ENCODE results near the gene MRGPRD.
"Not testable (repeated sequence)": the region's sequence is repeated elsewhere in the genome, so short reads cannot be mapped to it uniquely, and the experiment has no call there.

Gene MRGPRD

DNA sequence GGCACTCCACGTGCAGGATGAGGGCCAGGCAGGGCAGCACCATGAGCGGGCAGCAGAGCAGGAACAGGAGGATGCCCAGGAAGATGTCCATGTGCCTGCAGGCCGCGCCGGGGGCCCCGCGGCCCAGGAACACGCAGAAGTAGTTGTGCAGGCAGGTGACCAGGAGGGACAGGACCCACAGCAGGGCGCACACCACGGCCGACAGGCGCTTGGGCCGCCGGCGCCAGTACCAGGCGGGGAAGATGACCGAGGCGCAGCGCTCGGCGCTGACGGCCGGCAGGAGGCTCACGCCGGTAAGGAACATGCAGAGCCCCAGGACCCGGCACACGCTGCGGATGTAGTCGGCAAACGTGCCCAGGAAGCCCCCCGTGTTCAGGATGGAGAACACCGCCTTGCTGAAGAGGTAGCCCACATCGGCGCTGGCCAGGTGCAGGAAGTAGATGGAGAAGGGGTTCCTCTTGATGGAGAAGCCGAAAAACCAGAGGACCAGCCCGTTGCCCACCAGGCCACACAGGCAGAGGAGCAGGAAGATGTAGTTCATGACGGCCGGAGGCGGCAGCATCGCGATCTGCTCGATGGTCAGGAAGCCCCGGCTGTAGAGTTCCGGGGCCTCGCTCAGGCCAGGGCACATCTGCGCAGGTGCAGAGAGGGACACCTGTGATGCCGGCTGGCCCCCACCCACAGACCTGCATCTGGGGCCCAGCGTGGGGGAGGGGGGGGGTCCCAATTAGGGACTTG lies 25.0 kb upstream of the MRGPRD start:
- no peak for DNase-seq

DNA sequence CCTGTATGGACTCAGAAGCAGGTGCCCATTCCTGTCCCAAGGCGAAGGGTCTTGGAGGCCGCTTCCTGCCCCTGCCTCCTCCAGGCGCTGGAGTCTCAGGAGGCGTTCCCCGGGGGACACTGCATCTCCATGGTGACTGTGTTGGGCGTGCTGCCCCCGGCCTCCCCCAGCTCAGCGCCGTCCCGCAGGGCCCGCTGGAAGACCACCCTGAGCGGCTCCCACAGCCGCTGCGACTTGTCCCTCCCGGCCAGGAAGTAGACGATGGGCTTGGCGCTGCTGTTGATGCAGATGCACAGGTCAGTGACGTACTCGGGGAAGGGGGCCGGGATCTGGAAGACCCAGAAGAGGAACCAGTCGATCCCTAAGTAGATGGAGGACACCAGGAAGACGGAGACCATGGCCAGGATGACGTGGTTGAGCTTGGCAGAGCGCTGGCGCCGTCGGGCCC lies 24.4 kb upstream of the MRGPRD start:
- no peak for DNase-seq

DNA sequence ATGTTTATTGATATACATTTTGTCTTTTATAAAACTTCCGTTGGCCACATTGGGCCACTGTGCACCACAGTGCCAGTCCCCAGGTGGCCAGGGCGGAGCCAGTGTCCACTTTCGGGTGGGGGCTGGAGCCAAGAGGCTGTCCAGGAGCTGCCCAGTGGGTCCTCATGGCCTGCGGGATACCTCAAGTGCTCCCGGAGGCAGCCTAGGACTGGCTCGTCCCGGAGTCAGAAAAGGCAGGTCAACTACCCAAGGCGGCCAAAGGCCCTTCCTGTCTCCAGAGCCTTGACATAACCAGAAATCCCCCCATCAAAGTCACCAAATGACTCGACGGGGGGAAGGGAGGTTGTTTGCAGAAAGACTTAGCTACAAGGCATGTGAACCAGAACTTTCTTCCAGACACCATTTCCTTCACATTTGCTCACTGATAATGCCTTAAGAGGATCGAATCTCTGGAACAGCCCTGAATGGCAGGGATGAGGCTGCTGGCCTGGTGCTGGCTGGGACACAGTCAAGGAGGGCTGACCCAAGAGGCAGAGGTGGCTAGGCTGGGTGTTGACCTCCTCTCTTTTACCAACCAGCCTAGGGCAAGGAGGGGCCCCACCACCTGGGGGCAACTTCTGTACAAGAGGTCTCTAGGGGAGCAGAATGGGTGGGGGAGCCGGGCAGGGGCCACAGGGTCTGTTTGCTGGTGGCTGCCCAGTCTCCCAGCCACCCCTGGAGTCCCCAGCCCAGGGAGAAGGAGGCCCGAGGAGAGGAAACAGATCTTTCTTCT lies 23.8 kb upstream of the MRGPRD start:
- no peak for DNase-seq

DNA sequence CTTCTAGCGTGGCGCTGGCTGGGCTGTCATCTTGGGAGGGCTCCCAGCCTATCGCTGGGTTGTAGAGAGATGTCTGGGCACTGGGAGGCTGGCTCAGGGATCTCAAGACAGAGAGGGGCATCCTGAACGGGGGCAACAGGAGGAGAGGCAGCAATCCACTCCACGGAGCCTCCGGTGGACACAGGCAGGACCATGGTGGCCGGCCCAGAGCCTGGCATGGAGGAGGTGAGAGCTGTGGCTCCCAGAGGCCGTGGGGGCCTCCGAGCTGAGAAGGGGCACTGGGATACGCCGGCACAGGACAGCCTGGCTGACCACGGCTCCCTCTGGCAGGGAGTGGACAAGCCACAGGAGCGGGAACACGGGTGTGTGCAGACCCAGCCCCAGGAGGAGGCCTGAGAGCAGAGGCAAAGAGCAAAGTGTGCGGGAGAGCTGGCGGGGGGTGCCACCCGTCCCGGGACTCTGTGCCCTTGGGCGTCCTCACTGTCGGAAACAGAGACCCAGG lies 23.1 kb upstream of the MRGPRD start:
- no peak for DNase-seq

DNA sequence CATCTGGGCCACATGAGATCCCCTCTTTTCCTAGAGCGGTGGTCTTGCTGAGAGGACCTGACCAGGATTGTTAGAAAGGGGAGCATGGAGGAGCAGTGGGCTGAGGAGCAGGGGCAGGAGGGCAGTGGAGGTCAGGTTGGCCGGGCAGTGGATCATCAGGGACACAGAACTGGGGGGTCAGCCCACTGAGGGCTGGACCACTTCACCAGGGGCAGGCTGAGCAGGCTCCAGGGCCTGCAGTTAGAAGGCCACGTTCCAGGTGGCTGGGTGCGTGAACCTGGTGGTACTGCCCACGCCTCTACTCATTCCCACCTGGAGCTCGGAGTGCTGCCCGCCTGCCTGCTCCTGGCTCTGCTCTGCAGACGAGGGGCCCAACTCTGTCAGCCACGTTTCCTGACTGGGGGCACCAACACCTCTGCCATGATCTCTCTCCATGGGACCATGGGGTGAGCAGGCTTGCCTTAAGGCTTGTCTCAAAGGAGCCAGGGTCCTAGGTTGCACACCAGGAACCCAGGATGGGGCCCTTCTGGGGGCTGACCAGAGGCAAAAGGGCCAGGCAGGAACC lies 22.6 kb upstream of the MRGPRD start:
- DNase-seq, result no peak

DNA sequence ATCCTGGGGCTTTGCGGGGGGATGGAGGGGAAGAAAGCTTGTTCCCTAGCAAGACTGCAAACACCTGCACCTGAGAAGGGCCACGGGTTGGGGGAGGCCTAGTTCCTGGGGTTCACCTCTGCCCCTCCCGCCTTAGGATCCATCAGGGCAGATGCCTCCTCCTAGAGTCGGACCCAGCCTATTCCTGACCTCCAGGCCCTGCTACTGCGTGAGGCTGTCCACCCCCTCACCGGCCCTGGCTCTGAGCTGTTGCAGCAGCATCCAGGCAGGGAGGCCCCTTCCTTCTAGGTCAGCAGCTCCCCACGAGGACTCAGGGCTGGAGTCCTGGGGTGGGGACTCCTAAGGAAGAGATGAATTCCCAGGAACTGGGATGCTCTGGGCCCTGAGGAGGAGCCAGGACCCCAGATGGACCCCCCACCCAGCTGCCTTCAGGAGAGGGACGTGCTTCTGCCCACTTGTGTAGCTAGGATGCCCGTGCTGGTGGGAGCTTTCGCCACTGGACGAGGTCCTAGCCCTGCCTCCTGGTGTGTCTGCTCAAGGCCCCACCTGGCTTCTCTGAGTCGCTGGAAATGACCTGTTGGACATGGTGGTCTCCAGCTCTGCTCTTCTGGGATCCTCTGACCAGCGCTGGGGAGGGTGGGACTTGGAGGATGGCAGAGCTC lies 21.9 kb upstream of the MRGPRD start:
- no peak for DNase-seq

DNA sequence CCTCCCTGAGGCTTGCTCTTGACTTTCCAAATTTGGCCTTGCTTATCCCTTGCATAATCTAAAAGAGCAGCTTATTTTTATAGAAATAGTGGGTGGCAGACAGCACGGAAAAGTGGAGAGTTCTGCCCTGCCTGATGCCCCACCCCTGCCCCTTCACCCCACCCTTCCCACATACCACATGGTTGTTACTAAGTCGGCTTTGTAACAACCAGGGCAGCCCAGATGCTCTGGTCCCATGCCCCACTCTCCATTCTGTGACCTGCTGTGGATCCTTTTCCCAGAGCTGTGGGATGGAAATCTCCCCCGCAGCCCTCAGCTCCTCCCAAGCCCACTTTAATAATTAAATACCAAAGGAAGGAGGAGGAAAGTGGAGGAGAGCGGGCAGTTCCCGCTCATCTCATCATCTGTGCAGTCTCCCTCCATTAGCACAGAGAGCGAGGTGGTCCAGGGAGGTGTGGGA lies 21.4 kb upstream of the MRGPRD start:
- DNase-seq, result no peak

DNA sequence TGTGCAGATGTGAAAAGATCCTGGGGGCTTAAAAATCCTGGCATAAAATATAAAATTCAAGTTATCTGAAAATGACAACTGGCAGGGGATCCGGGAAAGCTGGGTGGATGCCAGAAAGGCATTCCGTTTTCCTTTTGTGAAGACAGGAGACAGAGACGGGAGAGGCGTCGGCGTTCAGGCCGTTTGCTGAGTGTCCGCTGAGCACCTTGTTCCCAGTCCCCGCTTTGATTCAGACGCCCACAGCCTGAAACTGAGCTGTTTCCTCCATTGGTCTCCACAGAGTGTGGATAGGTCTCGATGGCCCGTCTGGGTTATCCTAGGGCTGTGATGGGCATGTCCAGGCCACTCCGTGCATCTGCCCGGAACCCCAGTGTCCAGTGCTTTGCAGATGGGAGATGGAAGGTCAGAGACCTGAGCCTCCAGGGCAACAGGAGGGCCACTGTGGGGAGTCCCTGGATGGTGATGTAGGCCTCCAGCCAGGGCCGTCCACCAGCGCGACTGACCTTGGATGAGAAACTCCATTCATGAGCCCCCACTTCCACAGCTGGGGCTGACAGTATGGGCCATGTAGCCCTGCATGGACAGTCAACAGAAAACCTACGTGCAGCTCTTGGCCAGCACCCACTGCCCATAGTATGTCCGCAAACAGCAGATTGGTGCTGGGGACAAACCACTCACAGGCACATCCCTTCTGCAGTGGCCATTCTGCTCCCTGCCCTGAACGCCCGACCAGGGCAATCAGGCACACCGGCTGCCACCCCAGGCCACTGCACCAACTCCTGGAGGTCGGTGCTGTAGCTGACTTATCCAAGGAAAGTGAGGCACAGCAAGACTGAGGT lies 20.7 kb upstream of the MRGPRD start:
- DNase-seq, result no peak

DNA sequence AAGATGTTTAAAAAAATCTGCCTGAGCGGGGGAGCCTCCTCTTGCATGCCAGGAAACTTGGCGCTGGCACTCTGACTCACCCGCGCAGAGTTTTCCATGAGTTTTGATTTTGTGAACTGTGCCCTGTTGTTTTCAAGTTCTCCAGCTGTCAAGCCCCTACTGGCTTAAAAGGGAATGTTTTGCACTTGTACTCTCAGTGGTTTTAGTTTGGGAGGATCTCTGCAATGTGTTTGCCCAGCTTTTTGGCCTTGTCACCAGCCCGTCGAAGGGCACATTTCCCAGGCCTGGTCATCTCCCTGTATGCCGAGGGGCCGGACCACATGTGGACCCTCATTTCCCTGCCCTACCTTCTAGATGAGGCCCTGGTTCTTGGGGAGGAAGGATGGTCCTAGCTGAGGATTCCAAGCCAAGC lies 20.1 kb upstream of the MRGPRD start:
- DNase-seq, result no peak

DNA sequence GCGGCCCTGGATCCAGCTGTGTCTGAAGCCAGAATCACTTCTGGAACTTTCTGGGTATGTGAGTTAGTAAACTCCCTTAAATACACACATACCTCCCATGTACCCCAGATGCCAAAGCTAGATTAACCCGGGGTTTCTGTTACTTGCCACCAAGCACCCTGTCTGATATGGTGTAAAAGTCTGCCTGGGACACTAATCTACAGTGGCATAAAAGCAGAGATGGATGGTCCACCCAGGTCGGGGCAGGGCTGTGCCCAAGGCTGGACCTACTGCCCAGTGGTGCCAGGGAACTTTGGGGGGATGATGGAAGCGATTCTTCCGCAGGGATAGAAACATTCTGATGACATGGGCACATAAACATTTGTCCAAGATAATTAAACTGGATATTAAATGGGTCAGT lies 19.6 kb upstream of the MRGPRD start:
- no peak for DNase-seq

DNA sequence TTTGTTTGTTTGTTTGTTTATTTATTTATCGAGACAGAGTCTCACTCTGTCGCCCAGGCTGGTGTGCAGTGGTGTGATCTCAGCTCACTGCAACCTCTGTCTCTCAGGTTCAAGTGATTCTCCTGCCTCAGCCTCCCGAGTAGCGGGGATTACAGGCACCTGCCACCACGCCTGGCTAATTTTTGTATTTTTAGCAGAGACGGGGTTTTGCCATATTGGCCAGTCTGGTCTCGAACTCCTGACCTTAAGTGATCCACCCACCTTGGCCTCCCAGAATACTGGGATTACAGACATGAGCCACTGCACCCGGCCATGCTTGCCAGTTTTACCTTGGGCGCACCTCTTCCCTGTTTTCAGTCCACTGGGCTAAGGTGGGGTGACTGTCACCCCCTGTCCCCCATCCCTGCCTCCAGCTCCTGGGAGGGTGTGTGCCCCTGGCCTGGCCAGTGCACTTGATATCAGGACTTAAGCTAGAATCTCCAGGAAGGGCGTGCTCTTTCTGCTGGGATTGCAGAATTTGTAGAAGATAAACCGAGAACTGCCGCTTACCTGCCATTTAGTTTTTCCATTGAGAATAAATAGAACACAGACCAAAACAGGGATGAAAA lies 19.1 kb upstream of the MRGPRD start:
- not testable (repeated sequence) for DNase-seq

DNA sequence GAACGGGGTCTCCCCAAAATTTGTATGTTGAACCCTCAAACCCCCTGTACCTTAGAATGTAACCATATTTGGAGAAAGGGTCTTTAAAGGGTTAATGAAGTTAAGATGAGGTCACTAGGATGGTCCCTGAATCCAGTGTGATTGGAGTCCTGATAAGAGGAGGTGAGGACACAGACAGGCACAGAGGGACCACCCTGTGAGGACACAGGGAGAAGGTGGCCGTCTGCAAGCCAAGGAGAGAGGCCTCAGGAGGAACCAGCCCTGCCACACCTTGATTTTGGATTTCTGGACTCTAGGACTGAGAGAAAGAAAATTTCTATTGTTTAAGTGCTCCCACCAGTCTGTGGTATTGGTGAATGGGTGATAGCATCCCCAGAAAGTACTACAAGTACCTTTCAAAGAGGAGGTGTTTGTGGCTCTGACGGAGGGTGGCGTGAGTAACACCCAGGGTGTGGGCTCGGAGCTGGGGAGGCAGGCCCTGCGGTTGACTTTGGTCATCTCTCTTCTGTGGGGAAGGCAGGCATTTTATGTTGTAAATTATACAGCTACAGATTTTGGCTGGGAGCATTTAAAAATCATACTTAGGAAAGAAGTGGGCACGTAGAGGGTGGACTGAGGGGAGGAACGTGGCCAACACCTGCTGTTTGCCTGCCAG lies 18.4 kb upstream of the MRGPRD start:
- no peak for DNase-seq

DNA sequence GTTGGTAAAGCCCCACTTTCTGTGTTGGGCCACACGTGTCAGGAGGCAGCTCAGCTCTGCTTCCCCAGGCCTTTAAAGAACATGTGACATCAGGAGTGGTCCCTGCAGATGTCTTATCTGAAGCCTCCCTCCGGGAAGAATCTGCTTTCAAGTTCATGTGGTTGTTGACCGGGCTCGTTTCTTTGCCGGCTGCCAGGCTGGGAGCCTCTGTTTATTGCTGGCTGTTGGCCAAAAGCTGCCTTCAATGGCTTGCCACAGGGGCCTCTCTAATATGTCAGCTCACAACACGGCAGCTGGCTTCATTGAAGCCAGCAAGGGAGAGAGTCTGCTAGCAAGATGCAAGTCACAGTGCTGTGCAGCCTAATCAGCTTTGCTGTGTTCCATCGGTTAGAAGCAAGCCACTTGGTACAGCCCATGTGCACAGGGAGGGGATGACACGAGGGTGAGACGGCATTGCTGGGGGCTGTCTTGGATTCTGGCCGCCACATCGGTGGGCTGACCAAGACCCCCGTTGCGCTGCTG lies 17.7 kb upstream of the MRGPRD start:
- DNase-seq, result peak in 1 of 5 experiments; percentile 9

DNA sequence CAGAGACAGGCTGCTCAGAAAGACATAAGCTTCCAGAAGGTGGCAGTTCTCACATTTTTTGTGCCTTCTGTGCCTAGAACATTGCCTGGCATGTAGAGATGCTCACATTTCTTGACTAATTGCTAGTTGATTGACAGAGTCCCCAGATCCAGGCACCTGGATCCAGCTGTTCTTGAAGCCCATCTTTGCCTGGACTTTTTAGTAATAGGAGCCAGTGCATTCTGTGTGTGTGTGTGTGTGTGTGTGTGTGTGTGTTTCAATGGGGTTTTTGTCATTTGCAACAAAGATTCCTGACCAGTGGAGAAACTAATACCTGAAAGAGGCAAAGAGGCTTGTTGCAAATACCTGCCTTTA lies 17.2 kb upstream of the MRGPRD start:
- DNase-seq, result no peak

DNA sequence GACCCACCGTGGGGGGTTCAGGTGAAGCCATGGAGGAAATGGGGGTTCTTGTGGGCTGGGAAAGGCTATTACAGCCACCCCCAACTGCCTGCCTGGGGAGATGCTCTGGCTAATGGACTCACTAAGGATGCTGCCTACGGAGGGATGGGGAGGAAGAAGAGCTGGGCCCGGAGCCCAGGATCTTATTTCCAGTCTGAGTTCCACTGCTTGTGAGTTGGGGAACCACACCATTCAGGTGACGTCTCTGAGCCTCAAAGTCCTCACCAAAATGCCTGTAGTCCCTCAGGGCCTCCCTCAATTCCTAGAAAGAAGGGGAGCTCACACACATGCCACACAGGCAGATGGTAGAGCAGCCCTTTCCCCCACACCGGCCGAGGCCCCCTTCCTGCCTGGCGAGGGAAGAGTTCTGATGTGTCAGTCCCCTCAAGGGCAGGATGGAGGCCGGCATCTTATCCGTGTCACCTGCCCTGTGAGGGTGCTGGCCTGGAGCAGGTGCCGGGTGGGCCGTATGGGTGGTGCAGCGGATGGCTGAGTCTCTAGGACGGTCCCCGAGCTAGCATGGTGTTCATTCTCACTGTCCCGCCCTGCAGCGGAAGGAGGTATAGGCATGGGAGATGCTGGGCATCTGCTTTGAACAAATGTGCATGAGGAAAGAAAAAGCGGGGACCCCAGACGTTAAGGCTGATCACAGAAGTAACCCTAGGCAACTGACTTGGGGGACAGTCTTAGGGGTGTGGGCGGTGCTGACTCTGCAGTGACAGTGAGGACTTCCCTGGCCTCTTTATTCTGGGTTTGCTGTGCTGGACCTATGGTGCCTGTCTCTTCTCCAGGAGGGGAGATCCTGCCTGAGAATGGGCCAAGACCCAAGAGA lies 16.6 kb upstream of the MRGPRD start:
- no peak for DNase-seq

DNA sequence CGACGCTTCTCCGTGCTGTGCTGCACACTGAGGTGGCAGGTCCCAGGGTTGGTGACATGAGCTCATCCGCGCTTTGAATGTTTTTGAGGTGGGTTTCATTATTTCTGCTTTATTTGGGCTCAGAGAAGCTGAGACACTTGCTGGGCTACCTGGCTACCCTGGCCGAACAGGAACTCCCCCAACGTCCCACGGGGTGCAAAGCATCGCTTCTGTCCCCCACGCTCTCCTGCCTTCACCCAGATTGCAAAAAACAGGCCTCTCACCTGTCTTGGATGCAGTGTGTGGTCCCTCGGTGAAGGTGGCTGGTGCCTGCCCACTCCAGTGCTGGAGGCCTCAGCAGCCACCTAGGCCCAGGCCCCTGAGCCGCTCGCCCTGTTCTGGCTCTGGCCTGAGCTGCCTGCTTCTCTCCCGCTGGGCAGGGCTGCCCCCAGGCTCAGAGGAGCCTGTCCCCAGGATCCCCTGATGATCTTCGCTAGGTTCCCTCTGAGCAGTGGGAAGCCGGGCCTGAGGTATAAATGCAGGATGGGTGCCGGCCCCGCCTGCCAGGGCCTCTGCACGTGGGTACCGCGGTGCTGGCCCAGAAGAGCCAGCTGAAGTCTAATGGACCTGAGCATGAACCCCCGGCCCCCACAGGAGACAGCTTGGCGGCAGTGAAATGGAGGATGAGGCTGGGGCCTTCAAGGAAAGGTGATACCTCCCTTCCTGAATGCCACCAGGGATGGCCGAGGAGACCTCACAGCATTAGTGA lies 15.8 kb upstream of the MRGPRD start:
- DNase-seq, result no peak

DNA sequence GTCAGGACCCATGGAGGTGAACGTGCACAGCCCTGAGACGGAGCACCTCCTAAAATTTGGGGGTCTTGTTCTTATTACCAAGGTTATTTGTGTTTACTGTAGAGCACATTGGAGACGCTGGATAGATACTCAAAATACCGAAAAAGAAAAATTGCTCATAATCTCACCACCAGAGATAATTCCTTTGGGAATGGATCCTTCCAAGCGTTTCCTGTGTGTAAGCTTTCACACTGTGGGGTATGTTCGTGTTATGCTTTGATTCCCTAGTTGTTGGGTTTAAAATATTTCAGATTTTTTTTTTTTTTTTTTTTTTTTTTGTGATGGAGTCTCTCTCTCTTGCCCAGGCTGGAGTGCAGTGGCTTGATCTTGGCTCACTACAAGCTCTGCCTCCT lies 14.1 kb upstream of the MRGPRD start:
- no peak for DNase-seq

DNA sequence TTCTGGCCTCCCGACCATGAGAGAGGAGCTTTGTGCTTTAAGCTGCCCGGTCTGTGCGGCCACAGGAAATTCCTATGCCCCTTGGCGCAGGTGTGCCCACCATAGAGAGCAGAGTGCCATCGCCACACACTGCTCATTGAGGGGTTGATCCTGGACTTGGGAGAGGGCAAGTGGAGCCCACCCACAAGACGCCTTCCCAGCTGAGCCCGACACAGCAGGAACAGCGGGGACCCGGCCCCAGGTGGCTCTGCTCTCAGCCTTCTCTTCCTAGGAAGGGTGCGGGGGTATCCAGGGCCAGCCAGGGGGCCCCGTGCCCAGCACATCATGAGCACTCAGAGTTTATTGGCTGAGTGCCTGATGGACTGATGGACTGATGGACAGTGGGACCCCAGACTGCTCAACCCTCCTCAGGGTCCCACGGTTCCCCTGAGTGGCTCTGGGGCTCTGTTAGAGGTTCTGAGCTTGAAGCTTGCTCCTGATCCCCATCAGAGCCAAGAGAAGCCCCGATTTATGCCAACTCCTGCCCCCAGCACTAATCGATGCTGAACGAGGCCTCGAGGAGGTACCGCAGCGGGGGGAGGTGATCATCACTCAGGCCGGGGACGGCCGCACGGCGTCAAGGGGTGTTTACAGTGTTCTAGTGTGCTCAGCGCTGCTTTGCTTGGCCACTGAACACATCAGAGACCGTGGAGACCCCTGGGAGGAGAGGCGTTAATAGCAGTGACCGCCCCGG lies 13.5 kb upstream of the MRGPRD start:
- no peak for DNase-seq

DNA sequence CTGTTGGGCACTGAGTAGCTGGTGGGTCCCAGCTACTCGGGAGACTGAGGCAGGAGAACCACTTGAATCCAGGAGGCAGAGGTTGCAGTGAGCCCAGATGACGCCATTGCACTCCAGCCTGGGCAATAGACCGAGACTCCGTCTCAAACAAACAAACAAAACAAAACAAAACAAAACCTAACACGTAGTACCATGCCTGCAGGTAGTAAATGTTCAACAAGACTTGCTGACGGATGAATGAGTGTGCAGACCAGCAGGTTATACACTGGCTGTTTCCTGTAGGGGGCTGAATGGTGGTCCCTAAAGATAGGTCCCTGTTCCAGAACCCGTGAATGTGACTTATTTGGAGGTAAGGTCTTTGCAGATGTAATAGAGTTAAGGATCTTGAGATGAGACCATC lies 12.8 kb upstream of the MRGPRD start:
- DNase-seq, result no peak

All from T-helper 2 cell (primary cell).